WERI-Rb-1 (cell line): ENCODE data around the gene SLC35B1.

ENCODE experiments used
- DNase-seq: peaks from one replicate; pipeline ENCODE4 v3.0.0-alpha.2; 2020
- H3K27ac ChIP-seq: fragments of 250-450 bp; sonication (Bioruptor Pico); 2 replicates; pipeline ENCODE4 v1.5.1; 2020; ENCODE audit warnings: mild to moderate bottlenecking, moderate library complexity
- H3K27me3 ChIP-seq: fragments of 250-450 bp; sonication (Bioruptor Pico); 2 replicates; pipeline ENCODE4 v1.5.1; 2021; ENCODE audit warnings: mild to moderate bottlenecking, low read depth, moderate library complexity; ENCODE audit not compliant: insufficient read depth, severe bottlenecking
- H3K36me3 ChIP-seq: fragments of 250-450 bp; sonication (Bioruptor Pico); 2 replicates; pipeline ENCODE4 v1.5.1; 2020; ENCODE audit warnings: mild to moderate bottlenecking, moderate library complexity
- H3K4me3 ChIP-seq: 2 replicates; pipeline ENCODE4 v1.5.1; 2011; ENCODE audit warnings: low read depth, mild to moderate bottlenecking, control low read depth, low read length
- H3K9me3 ChIP-seq: fragments of 250-450 bp; sonication (Bioruptor Pico); 2 replicates; pipeline ENCODE4 v1.5.1; 2021; ENCODE audit warnings: mild to moderate bottlenecking, moderate library complexity; ENCODE audit not compliant: severe bottlenecking
- CTCF ChIP-seq: IDR thresholded peaks from 2 replicates; pipeline ENCODE4 v1.5.1; 2011; ENCODE audit warnings: low read depth, mild to moderate bottlenecking, control low read depth, inconsistent platforms, low read length

Gene SLC35B1

DNA sequence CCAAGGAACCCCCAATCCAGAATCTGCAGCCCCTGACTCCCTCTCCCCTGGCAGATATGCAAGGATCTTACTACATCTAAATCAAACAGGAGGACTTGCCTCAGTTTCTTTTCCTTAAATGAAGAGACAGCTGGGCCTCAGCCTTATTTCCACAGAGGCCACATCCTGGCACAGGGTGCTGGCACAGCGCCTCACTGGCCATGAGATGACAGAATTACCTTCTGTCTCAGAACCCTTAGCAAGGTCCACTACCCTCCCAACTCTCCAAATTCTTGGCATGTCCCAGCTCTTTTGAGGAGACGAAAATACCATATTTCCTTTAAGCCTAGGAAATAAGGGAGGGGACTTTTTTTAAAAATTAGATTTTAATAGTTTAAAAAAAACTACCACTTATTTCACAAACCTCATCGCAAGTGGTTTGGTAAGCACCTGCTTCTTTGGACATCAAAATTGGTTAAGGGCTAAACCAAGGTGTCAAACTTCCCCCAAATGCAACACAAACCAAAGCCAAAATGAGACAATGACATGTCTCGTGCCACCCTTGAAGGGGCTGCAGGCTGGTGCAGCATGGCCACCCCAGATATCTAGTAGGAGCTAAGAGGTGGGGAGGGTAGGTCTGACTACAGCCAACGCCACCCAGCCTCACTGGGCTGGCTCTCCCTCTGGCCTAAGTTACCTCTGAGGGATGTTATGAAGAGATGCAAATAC is 30.8 kb upstream of the SLC35B1 start:
- DNase-seq, result no peak
- Histone ChIP-seq H3K27ac (peak overlapping the region; percentile 78), H3K36me3 (peaks cover 11% of the 10 kb centered on the region), H3K4me3 (no peak overlapping the region), H3K9me3 (peaks cover 4% of the 10 kb centered on the region), H3K27me3 (no peaks in the 10 kb centered on the region)
- no peak for TF ChIP-seq CTCF

GRCh38 chr17:49734515-49735490 is 27.0 kb upstream of the SLC35B1 start:
- H3K4me3 ChIP-seq, result no peak overlapping the region
- no peak for DNase-seq
- peaks cover 4% of the 10 kb centered on the region for H3K9me3 ChIP-seq
- no peak for TF ChIP-seq CTCF
- no peak overlapping the region for H3K27ac ChIP-seq
- H3K27me3 ChIP-seq, result no peaks in the 10 kb centered on the region
- H3K36me3 ChIP-seq, result peaks cover 28% of the 10 kb centered on the region

GRCh38 chr17:49731435-49731831 is 23.7 kb upstream of the SLC35B1 start:
- peaks cover 6% of the 10 kb centered on the region for H3K9me3 ChIP-seq
- no peak overlapping the region for H3K4me3 ChIP-seq
- H3K27ac ChIP-seq, result no peak overlapping the region
- H3K27me3 ChIP-seq, result no peaks in the 10 kb centered on the region
- peaks cover 40% of the 10 kb centered on the region for H3K36me3 ChIP-seq
- no peak for TF ChIP-seq CTCF
- DNase-seq, result no peak

DNA sequence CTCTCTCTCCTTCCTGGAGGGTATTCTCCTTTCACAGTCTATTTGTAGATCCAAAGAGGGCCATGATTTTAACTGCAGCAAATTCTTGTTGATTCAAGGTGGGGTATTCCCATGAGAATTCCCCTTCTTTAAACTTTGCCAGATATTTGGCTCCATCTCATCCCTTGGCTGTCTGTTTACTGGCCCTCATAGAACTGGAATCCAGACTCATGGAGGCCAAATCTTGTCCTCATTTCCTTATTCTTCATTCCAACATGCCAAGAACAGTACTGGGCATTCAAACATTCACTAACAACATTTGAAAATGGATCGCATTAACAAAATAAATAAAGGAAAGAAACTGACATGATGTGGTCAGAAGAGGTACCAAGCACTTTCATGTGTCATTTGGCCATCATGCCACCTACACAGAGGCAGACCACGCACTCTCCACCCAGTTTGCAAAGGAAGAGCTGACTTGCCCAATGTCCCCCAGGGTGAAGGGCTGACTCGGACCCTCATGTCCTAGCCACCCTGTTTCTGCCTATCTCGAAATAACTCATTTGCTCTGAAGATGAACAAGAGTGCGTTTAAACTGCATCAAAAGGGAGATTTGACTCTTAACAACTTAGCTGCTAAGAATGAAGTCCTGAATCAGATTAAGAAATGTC is 23.1 kb upstream of the SLC35B1 start:
- no peak for TF ChIP-seq CTCF
- Histone ChIP-seq H3K36me3 (peaks cover 45% of the 10 kb centered on the region), H3K27ac (no peak overlapping the region), H3K4me3 (no peak overlapping the region), H3K9me3 (peaks cover 11% of the 10 kb centered on the region), H3K27me3 (no peaks in the 10 kb centered on the region)
- no peak for DNase-seq

- H3K27me3 ChIP-seq, result no peaks in the 10 kb centered on the region
- TF ChIP-seq CTCF, result no peak
- H3K36me3 ChIP-seq, result peaks cover 52% of the 10 kb centered on the region
- no peak for DNase-seq
- no peak overlapping the region for H3K4me3 ChIP-seq
- peaks cover 17% of the 10 kb centered on the region for H3K9me3 ChIP-seq
- no peak overlapping the region for H3K27ac ChIP-seq
Observed at GRCh38 chr17:49730078-49730784, 22.5 kb upstream of the SLC35B1 start.
